ENCODE results near the gene CLIC4. TPM values are rescaled to one million over a fixed set of nuclear protein-coding genes. Genes with fewer than 3 reads are reported as not detected.
"Not testable (repeated sequence)": the region's sequence is repeated elsewhere in the genome, so short reads cannot be mapped to it uniquely, and the experiment has no call there.

Gene CLIC4
- total and polyA plus RNA-seq, 4 experiments from 2014 or later, result 0.62 to 3.8 (median 2.4) TPM

DNA sequence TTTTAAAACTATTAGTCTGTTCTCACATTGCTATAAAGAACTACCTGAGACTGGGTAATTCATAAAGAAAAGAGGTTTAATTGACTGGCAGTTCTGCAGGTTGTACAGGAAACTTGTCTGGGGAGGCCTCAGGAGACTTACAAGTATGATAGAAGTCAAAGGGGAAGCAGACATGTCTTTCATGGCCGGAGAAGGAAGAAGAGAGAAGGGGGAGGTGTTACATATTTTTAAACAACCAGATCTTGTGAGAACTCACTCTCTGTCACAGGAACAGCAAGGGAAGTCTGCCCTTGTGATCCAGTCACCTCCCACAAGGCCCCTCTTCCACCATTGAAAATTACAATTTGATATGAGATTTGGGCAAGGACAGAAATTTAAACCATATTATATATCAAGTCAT, 55.9 kb downstream of the CLIC4 start:
- CTCF ChIA-PET (ENCODE audit: partially characterized antibody), result no interaction called here
- no peaks in the 10 kb centered on the region for H3K36me3 Mint-ChIP-seq

GRCh38 chr1:24803220-24803619, 58.0 kb downstream of the CLIC4 start:
- ChIA-PET CTCF (ENCODE audit: partially characterized antibody) (no interaction called here), POLR2A (ENCODE audit: partially characterized antibody) (no interaction called here)
- no peaks in the 10 kb centered on the region for H3K36me3 ChIP-seq (ENCODE audit: insufficient read depth, low read length)
- peaks cover 0 to 2% (median 0%) of the 10 kb centered on the region in 4 donors for H3K4me1 Mint-ChIP-seq
- no peak overlapping the region for H3K4me3 ChIP-seq (ENCODE audit: low read length in 2 of 2)
- no peak overlapping the region for H3K4me3 Mint-ChIP-seq
- intact Hi-C loops (cut with micrococcal nuclease), result no loop called here
- H3K4me1 ChIP-seq (ENCODE audit: insufficient read depth, low read length), result no peaks in the 10 kb centered on the region
- H3K36me3 Mint-ChIP-seq, result no peaks in the 10 kb centered on the region
- H3K27ac Mint-ChIP-seq, result no peak overlapping the region
- no peaks in the 10 kb centered on the region for H3K27me3 ChIP-seq (ENCODE audit: insufficient read depth, low read length)
- H3K9me3 ChIP-seq (ENCODE audit: control insufficient read depth in 1 of 2, low read length in 2 of 2), result no peaks in the 10 kb centered on the region
- peaks cover 0 to 2% of the 10 kb centered on the region in 2 donors for H3K27me3 Mint-ChIP-seq
- no peak for DNase-seq
- H3K27ac ChIP-seq (ENCODE audit: low read depth, low read length), result no peak overlapping the region
- no peaks in the 10 kb centered on the region for H3K9me3 Mint-ChIP-seq

More for the DNA sequence above, 55.9 kb downstream of the CLIC4 start:
- Histone ChIP-seq H3K4me1 (ENCODE audit: insufficient read depth, low read length) (no peaks in the 10 kb centered on the region), H3K27me3 (ENCODE audit: insufficient read depth, low read length) (no peaks in the 10 kb centered on the region), H3K36me3 (ENCODE audit: insufficient read depth, low read length) (no peaks in the 10 kb centered on the region), H3K4me3 (ENCODE audit: low read length in 2 of 2) (no peak overlapping the region), H3K27ac (ENCODE audit: low read depth, low read length) (no peak overlapping the region), H3K9me3 (ENCODE audit: control insufficient read depth in 1 of 2, low read length in 2 of 2) (no peaks in the 10 kb centered on the region)
- Mint-ChIP-seq H3K27me3 (peaks cover 0 to 2% of the 10 kb centered on the region in 2 donors), H3K4me3 (no peak overlapping the region), H3K27ac (no peak overlapping the region), H3K9me3 (no peaks in the 10 kb centered on the region), H3K4me1 (peaks cover 0 to 2% (median 0%) of the 10 kb centered on the region in 4 donors)
- POLR2A ChIA-PET (ENCODE audit: partially characterized antibody), result no interaction called here
- no peak for DNase-seq
- intact Hi-C loops (cut with micrococcal nuclease), result no loop called here

DNA sequence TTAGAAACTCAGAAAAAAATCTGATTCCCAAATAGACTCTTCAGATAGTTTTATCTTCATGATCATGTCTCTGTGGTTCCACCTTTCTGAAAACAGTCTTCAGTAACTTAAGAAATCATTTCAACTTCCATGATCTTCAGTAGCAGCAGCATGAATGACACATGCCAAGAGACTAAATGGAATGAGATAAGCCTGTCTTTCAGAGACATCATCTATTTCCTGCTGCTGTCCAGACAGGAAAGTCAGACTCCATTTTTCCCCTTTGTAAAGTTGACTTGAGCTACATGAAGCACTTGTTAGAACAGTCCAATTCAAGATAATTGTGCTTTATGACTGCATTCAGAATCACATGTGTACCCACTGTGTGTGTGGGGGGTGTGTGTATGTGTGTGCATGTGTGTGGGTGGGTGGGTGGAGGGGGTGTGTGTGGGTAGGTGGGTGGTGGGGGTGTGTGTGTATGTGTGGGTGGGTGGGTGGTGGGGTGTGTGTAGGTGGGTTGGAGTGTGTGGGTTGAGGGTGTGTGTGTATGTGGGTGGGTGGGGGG, 58.8 kb downstream of the CLIC4 start:
- intact Hi-C loops (cut with micrococcal nuclease), result no loop called here

DNA sequence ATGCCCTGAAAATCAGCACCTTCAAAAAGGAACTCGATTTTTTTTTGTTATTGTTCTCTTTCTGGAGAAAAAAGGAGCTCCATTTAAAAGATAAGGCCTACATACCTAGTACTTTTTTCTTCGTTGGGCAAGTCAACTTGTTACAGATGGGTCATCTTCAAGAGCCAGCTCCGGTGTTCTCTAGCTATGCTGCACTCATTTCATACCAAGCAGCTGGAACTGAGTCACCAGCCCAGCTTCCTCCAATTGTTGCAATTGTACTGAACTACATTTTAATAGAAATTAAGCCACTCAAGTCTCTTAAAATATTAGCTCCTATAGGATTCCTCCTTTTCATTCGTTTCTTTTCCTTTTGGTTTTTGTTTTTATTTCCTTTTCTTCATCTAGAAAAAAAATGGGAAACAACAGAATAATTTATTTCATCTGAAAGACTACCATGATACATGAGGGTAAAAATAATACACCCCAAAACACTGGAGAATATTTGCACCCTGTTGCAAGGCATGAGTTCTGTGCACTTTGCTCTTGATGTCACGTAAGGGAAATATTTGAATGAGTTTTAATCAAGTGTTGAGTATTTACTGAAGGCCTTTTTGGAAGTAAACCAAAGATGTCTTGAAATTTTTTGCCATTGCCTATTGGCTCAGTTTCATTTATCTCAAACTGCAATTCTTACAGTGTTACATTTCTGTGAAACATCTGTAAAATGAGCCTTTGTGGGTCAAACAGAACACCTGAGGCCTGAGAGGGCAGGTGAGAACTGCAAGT, 60.5 kb downstream of the CLIC4 start:
- Histone ChIP-seq H3K9me3 (ENCODE audit: control insufficient read depth in 1 of 2, low read length in 2 of 2) (no peaks in the 10 kb centered on the region), H3K4me3 (ENCODE audit: low read length in 2 of 2) (no peak overlapping the region), H3K27ac (ENCODE audit: low read depth, low read length) (no peak overlapping the region), H3K27me3 (ENCODE audit: insufficient read depth, low read length) (no peaks in the 10 kb centered on the region), H3K36me3 (ENCODE audit: insufficient read depth, low read length) (no peaks in the 10 kb centered on the region), H3K4me1 (ENCODE audit: insufficient read depth, low read length) (no peaks in the 10 kb centered on the region)
- DNase-seq, result no peak
- intact Hi-C loops (cut with micrococcal nuclease), result no loop called here
- POLR2A ChIA-PET (ENCODE audit: partially characterized antibody), result no interaction called here
- Mint-ChIP-seq H3K4me1 (peaks cover 0 to 2% (median 0%) of the 10 kb centered on the region in 4 donors), H3K36me3 (no peaks in the 10 kb centered on the region), H3K4me3 (no peak overlapping the region), H3K27me3 (peaks cover 0 to 2% of the 10 kb centered on the region in 2 donors), H3K27ac (no peak overlapping the region), H3K9me3 (no peaks in the 10 kb centered on the region)
- CTCF ChIA-PET (ENCODE audit: partially characterized antibody), result interaction anchor here (1.4 to 1.6 kb wide), 2 partner anchors 30 to 117 kb away, joined by 4 read pairs; no protein-coding TSS in a partner anchor

More for the DNA sequence above, 58.8 kb downstream of the CLIC4 start:
- no peaks in the 10 kb centered on the region for H3K4me1 ChIP-seq (ENCODE audit: insufficient read depth, low read length)
- H3K9me3 ChIP-seq (ENCODE audit: control insufficient read depth in 1 of 2, low read length in 2 of 2), result no peaks in the 10 kb centered on the region
- H3K4me3 ChIP-seq (ENCODE audit: low read length in 2 of 2), result no peak overlapping the region
- ChIA-PET CTCF (ENCODE audit: partially characterized antibody) (interaction anchor here (0.6 kb wide), 1 partner anchor 773 kb away, joined by 3 read pairs; no protein-coding TSS in a partner anchor), POLR2A (ENCODE audit: partially characterized antibody) (no interaction called here)
- H3K27me3 ChIP-seq (ENCODE audit: insufficient read depth, low read length), result no peaks in the 10 kb centered on the region
- H3K27ac ChIP-seq (ENCODE audit: low read depth, low read length), result no peak overlapping the region
- no peak for DNase-seq
- no peaks in the 10 kb centered on the region for H3K36me3 ChIP-seq (ENCODE audit: insufficient read depth, low read length)
- Mint-ChIP-seq H3K4me3 (no peak overlapping the region), H3K9me3 (no peaks in the 10 kb centered on the region), H3K36me3 (no peaks in the 10 kb centered on the region), H3K4me1 (peaks cover 0 to 2% (median 0%) of the 10 kb centered on the region in 4 donors), H3K27me3 (peaks cover 0 to 2% of the 10 kb centered on the region in 2 donors), H3K27ac (no peak overlapping the region)

- peaks cover 0 to 2% of the 10 kb centered on the region in 2 donors for H3K27me3 Mint-ChIP-seq
- no peaks in the 10 kb centered on the region for H3K4me1 ChIP-seq (ENCODE audit: insufficient read depth, low read length)
- H3K9me3 Mint-ChIP-seq, result no peaks in the 10 kb centered on the region
- no peak overlapping the region for H3K4me3 Mint-ChIP-seq
- H3K27me3 ChIP-seq (ENCODE audit: insufficient read depth, low read length), result no peaks in the 10 kb centered on the region
- intact Hi-C loops (cut with micrococcal nuclease), result no loop called here
- no peaks in the 10 kb centered on the region for H3K36me3 Mint-ChIP-seq
- POLR2A ChIA-PET (ENCODE audit: partially characterized antibody), result no interaction called here
- CTCF ChIA-PET (ENCODE audit: partially characterized antibody), result interaction anchor here (1.4 kb wide), 1 partner anchor 118 kb away, joined by 4 read pairs; no protein-coding TSS in a partner anchor
- no peaks in the 10 kb centered on the region for H3K9me3 ChIP-seq (ENCODE audit: control insufficient read depth in 1 of 2, low read length in 2 of 2)
- H3K4me3 ChIP-seq (ENCODE audit: low read length in 2 of 2), result no peak overlapping the region
- DNase-seq, result no peak
- peaks cover 0 to 2% (median 0%) of the 10 kb centered on the region in 4 donors for H3K4me1 Mint-ChIP-seq
- H3K36me3 ChIP-seq (ENCODE audit: insufficient read depth, low read length), result no peaks in the 10 kb centered on the region
- H3K27ac ChIP-seq (ENCODE audit: low read depth, low read length), result no peak overlapping the region
- no peak overlapping the region for H3K27ac Mint-ChIP-seq
These were observed 61.3 kb downstream of the CLIC4 start for GRCh38 chr1:24806588-24806987.

DNA sequence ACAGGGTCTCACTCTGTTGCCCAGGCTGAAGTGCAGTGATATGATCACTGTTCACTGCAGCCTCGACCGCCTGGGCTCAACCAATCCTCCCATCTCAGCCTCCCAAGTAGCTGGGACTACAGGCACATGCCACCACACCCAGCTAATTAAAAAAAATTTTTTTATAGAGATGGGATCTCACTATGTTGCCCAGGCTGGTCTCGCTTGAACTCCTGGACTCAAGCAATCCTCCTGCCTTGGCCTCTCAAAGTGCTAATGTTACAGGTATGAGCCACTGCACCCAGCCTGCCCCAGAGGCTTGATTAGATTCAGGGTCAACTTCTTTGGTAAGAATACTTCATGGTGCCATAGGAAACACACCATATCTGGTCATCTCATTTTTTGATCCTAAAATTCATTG, 66.2 kb downstream of the CLIC4 start:
- H3K9me3 Mint-ChIP-seq; intact Hi-C loops (cut with micrococcal nuclease); H3K36me3 ChIP-seq (ENCODE audit: insufficient read depth, low read length); H3K4me1 Mint-ChIP-seq; H3K4me3 ChIP-seq (ENCODE audit: low read length in 2 of 2); H3K4me3 Mint-ChIP-seq; H3K27ac ChIP-seq (ENCODE audit: low read depth, low read length); H3K4me1 ChIP-seq (ENCODE audit: insufficient read depth, low read length); POLR2A ChIA-PET (ENCODE audit: partially characterized antibody); H3K27me3 Mint-ChIP-seq; H3K27ac Mint-ChIP-seq; H3K9me3 ChIP-seq (ENCODE audit: control insufficient read depth in 1 of 2, low read length in 2 of 2); H3K36me3 Mint-ChIP-seq; H3K27me3 ChIP-seq (ENCODE audit: insufficient read depth, low read length); DNase-seq: not testable (repeated sequence)
- CTCF ChIA-PET (ENCODE audit: partially characterized antibody), result interaction anchor here (1.3 kb wide), 1 partner anchor 20 kb away, joined by 3 read pairs; no protein-coding TSS in a partner anchor

DNA sequence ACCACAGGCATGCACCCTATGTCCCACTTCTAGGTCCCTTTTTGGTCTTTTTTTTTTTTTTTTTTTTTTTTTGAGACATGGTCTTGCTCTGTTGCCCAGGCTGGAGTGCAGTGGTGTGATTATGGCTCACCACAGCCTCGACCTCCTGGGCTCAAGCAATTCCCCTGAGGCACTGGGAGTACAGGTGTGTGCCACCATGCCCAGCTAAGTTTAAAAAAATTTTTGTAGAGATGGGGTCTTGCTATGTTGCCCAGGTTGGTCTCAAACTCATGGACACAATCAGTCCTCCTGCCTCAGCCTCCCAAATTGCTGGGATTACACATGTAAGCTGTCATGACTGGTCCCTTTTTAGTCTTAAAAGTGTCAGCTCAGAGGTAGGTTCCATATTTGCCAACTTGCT, 75.0 kb downstream of the CLIC4 start:
- H3K4me3 Mint-ChIP-seq; intact Hi-C loops (cut with micrococcal nuclease); H3K9me3 ChIP-seq (ENCODE audit: control insufficient read depth in 1 of 2, low read length in 2 of 2); H3K27ac ChIP-seq (ENCODE audit: low read depth, low read length); H3K9me3 Mint-ChIP-seq; H3K4me3 ChIP-seq (ENCODE audit: low read length in 2 of 2); H3K27me3 ChIP-seq (ENCODE audit: insufficient read depth, low read length); POLR2A ChIA-PET (ENCODE audit: partially characterized antibody); H3K36me3 Mint-ChIP-seq; H3K4me1 ChIP-seq (ENCODE audit: insufficient read depth, low read length); DNase-seq; H3K4me1 Mint-ChIP-seq; H3K36me3 ChIP-seq (ENCODE audit: insufficient read depth, low read length); H3K27ac Mint-ChIP-seq: not testable (repeated sequence)
- CTCF ChIA-PET (ENCODE audit: partially characterized antibody), result interaction anchor here (2.4 to 2.5 kb wide), 2 partner anchors 11 to 132 kb away, joined by 12 read pairs; no protein-coding TSS in a partner anchor
- H3K27me3 Mint-ChIP-seq, result peaks cover 9 to 16% of the 10 kb centered on the region in 2 donors

Data from CD4-positive, alpha-beta memory T cell (primary cell).